Activated naive CD4-positive, alpha-beta T cell treated with anti-CD3 and anti-CD28 coated beads, Interleukin-2, amount 50 U/mL, for 72 hours (primary cell): Measurements from ENCODE around the gene VMAC. TPM values are rescaled to one million over a fixed set of nuclear protein-coding genes. Genes with fewer than 3 reads are reported as not detected.

Source experiments
- ATAC-seq, 2 donors: fragments of 150-1000 bp; cut with Tn5 transposase; 2 replicates each; pipeline ENCODE4 v1.10.0; 2021; ENCODE audit warnings: mild to moderate bottlenecking in 2 of 2, moderate library complexity in 2 of 2
- DNase-seq, 2 donors: peaks; one replicate each; pipeline ENCODE4 v3.0.0; 2021 to 2022; ENCODE audit warnings: low spot score in 2 of 2
- H3K27ac Mint-ChIP-seq, 2 donors: one replicate each; pipeline ENCODE4 v1.8.0; 2022; ENCODE audit warnings: mild to moderate bottlenecking in 2 of 2, mixed read lengths in 2 of 2
- H3K36me3 Mint-ChIP-seq, 2 donors: one replicate each; pipeline ENCODE4 v1.8.0; 2022; ENCODE audit warnings: mixed read lengths in 2 of 2
- H3K9me3 Mint-ChIP-seq, 2 donors: one replicate each; pipeline ENCODE4 v1.8.0; 2022; ENCODE audit warnings: mixed read lengths in 2 of 2
- total RNA-seq, 2 donors: library from RNA; stranded (reverse); gene quantifications; one replicate each; pipeline ENCODE4 v1.2.3, GENCODE V29; 2022

Gene VMAC
- total RNA-seq, 2 donors from 2014 or later = 3.8 to 3.9 TPM

GRCh38 chr19:5951338-5951861, 46.7 kb downstream of the VMAC start:
- no peaks in the 10 kb centered on the region for H3K9me3 Mint-ChIP-seq
- peaks cover 27 to 41% of the 10 kb centered on the region in 2 donors for H3K36me3 Mint-ChIP-seq
- no peak for DNase-seq
- H3K27ac Mint-ChIP-seq = peak overlapping the region; percentile 74 to 86
- no peak for ATAC-seq

DNA sequence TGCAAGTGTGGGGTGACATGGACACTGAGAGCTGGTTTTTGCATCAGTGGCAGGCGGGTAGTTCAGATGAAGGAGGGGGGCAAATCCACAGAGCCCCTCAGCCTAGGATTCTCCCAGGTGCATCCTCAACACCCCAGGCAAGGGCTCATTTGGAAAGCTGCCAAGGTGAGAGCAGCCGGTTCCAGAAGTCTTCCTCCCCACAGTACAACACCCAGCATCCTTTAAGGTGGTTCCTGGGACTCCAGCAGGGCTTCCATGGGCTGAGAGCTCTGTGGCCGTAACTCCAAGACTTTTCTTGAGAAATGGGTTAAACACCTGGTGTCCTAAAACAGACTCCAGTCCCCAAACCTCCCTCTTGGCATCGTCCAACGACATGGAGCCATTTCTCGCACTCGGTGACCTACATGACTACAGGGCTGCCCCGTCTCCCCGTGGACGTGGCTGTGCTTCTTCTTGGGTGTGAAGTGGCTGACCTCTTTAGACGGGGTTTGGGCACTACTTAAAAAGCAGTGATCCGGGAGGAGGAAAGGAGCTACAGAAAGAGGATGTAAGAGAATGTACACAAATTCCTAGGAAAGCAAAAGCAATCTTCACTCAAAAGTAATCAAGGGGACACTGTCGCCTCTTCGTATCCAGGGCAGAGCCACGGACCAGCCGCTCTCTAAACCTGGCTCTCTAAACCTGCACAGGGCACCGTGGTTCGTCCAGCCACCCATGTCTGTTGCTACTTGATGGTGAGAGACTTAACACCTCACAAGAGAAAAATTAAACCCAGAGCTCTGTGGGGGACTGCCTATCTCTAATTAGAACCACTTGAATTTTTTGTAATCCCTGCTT, 47.7 kb downstream of the VMAC start:
- no peak for ATAC-seq
- Mint-ChIP-seq H3K9me3 (no peaks in the 10 kb centered on the region), H3K36me3 (peaks cover 27 to 41% of the 10 kb centered on the region in 2 donors)

DNA sequence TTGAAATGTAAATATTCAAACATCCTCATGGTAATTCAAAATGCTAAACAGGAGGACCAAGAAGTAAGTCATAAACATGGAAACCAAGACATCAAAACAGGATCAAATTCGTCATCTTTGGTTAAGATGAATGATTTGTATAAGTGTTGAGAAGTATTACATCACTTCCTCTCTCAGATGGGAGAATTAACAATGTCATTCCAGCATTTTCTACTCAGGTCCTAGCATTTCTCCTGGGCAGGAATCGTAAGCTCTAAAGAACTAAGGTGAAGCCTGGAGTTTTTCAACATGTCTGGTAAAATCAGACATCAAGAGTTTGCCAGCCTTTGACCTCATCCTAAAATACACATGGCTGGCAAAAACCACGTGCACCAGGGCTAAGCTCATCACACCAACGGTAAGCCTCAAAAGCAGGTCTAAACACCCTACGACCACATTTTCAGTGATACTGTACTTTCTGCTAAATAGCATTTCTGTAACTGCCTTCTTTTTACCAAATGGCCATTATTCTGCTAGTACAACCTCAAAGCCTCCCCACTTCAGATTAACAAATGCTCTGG, 48.4 kb downstream of the VMAC start:
- peak in 1 of 2 donors; percentile 21 for ATAC-seq
- Mint-ChIP-seq H3K9me3 (no peaks in the 10 kb centered on the region), H3K27ac (peak overlapping the region; percentile 86 to 98), H3K36me3 (peaks cover 27 to 41% of the 10 kb centered on the region in 2 donors)
- DNase-seq = no peak

More for the DNA sequence above, 47.7 kb downstream of the VMAC start:
- DNase-seq = no peak
- H3K27ac Mint-ChIP-seq = peak overlapping the region; percentile 86 to 98

- ATAC-seq (peak; percentile 51 to 67), DNase-seq (peak; percentile 26 to 71)
- H3K27ac Mint-ChIP-seq = peak overlapping the region; percentile 86 to 98
- no peaks in the 10 kb centered on the region for H3K9me3 Mint-ChIP-seq
- H3K36me3 Mint-ChIP-seq = peaks cover 27 to 41% of the 10 kb centered on the region in 2 donors
These were observed 49.1 kb downstream of the VMAC start for GRCh38 chr19:5953680-5954213.

DNA sequence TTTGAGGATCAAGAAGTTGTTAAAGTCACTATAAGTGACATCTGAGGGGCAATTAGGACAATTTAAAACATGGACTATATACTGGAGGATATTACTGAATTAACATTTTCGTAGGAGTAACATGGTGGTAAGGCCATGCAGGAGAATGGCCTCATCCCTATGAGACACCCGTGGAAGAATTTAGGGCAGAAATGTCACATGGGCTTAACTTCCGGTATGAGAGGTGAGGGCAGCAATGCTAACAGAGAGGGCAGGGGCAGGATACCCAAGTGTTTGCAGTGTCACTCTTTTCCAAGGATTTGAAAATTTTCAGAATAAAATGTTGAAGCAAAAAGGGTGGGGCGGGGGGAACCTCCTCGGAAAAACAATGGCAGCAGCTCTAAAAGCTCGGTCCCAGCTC, 49.6 kb downstream of the VMAC start:
- no peaks in the 10 kb centered on the region for H3K9me3 Mint-ChIP-seq
- ATAC-seq (no peak), DNase-seq (no peak)
- peak overlapping the region; percentile 86 to 98 for H3K27ac Mint-ChIP-seq
- H3K36me3 Mint-ChIP-seq = peaks cover 27 to 41% of the 10 kb centered on the region in 2 donors

DNA sequence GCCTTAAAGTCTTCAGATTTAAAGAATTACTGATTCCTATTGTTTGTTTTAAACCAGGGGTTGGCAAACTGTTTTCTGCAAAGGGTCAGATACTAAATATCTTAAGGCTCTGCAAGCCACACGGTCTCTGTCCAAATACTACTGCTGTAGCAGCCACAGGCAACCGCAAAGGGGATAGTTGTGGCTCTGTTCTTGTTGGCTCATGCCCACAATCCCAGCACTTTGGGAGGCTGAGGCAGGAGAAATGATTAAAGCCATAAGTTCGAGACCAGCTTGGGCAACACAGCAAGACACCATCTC, 50.9 kb downstream of the VMAC start:
- ATAC-seq = no peak
- peak overlapping the region in 1 of 2 donors; percentile 78 for H3K27ac Mint-ChIP-seq

DNA sequence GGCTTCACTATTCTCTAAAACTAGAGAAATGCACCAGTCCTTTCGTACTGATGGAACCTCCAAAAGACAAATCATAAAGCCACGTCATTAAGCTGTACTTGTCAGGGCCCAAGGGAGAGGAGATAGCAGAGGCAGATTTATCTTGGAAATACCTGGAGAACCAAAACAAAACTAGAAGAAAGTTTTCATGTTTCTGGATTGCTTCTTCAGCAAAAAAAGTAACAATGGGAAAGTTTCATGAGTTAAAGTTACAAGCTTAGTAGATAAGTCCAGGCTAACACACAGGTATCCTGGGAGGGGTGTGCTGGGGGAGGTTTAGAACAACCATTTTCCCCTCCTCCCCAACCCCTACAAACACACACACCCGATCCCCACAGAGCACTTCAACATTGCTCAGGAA, 51.7 kb downstream of the VMAC start:
- Mint-ChIP-seq H3K27ac (peak overlapping the region in 1 of 2 donors; percentile 78), H3K9me3 (no peaks in the 10 kb centered on the region), H3K36me3 (peaks cover 16 to 30% of the 10 kb centered on the region in 2 donors)
- DNase-seq (no peak), ATAC-seq (no peak)

More for the DNA sequence above, 50.9 kb downstream of the VMAC start:
- no peak for DNase-seq
- H3K36me3 Mint-ChIP-seq = peaks cover 23 to 38% of the 10 kb centered on the region in 2 donors
- no peaks in the 10 kb centered on the region for H3K9me3 Mint-ChIP-seq

DNA sequence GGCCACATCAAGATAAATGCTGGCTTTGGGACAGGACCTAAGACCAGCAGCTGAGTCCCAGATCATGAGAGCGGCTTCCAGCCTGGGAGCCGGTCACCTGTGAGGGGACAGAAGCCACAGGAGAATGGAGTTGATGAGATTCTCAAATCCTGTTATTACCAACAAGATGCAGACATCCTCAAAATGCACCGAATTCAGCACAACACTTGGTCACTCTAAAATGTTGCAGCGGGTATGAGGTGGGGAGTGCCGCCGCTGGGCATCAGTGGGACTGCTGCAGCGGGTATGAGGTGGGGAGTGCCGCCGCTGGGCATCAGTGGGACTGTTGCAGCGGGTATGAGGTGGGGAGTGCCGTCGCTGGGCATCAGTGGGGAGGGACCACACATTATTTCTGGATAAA, 52.1 kb downstream of the VMAC start:
- H3K36me3 Mint-ChIP-seq = peaks cover 11 to 26% of the 10 kb centered on the region in 2 donors
- no peak overlapping the region for H3K27ac Mint-ChIP-seq
- DNase-seq = no peak
- no peaks in the 10 kb centered on the region for H3K9me3 Mint-ChIP-seq
- no peak for ATAC-seq

DNA sequence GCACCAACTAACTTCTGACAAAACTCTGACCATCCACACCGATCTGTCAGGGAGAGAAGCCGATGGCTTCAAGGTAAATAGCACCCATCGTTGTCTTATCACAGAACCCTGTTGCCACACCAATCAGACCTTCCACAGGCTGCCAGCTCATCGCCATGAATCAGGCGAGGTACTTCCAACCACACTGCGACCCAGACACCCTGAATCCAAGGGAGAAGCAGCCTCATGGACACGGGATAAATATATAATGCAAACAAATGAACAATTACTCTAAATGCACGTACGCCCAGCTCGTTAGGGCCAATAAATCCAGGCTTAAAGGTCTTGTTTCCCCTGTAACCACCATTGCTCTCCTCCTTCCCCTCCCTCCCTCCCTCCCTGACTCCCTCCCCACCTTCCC, 52.5 kb downstream of the VMAC start:
- peaks cover 9 to 23% of the 10 kb centered on the region in 2 donors for H3K36me3 Mint-ChIP-seq
- no peak for DNase-seq
- peak overlapping the region in 1 of 2 donors; percentile 30 for H3K27ac Mint-ChIP-seq
- H3K9me3 Mint-ChIP-seq = no peaks in the 10 kb centered on the region
- no peak for ATAC-seq

- Mint-ChIP-seq H3K9me3 (no peaks in the 10 kb centered on the region), H3K27ac (peak overlapping the region; percentile 78 to 85), H3K36me3 (peaks cover 0 to 19% of the 10 kb centered on the region in 2 donors)
- no peak for DNase-seq
- ATAC-seq = no peak
These were observed 53.6 kb downstream of the VMAC start for GRCh38 chr19:5958074-5958850.

DNA sequence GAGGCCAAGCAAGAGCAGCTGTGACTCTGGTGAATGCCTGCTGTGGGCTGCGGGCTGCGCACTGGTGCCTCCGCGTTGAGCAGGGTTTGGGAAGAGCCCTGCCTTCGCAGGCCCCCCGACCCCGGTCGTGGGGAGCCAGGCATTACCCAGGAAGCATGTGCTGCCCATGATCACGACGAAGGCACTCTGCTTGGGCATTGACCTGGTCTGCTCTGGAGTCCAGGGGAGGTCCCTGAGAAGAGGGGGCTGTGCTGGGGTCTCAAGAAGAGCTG, 54.1 kb downstream of the VMAC start:
- H3K36me3 Mint-ChIP-seq = peaks cover 0 to 15% of the 10 kb centered on the region in 2 donors
- H3K27ac Mint-ChIP-seq = peak overlapping the region; percentile 78 to 79
- no peaks in the 10 kb centered on the region for H3K9me3 Mint-ChIP-seq
- ATAC-seq (no peak), DNase-seq (no peak)

DNA sequence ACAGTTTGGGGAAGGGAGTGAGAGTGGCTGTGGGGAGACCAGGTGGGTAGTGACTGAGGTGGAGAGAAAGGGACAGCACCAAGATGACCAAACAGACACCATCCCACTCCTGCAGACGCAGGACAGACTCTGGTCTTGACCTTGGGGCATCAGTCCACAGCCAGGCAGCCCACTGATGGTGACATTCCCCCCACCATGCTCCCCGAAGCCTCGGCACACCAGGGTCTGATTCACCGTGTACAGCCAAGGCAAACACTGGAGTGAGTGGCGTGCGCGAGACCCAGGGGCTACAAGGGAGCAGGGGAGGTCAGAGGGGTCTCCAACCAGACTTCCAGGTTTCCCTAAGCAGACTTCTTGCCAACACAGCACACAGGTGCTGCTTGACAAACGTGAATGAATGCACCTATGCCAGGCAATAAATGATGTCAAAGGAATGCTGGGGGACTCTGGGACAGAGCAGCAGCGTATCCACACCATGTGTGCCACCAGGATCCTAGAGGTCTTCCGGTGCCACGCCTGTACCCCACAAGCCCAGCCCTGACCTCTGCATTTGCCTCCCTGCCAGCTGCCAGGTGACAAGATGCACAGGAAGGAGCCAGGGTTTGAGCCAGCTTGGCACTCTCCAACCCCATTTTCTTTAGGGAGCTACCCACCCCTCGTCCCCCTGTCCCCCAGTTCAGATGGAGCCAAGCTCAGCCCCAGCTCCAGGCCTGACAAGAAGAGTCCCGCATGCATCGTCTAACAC, 54.8 kb downstream of the VMAC start:
- no peak for ATAC-seq
- H3K27ac Mint-ChIP-seq = peak overlapping the region; percentile 78 to 79
- DNase-seq = no peak

More for the DNA sequence above, 54.8 kb downstream of the VMAC start:
- Mint-ChIP-seq H3K36me3 (peaks cover 0 to 9% of the 10 kb centered on the region in 2 donors), H3K9me3 (no peaks in the 10 kb centered on the region)

Other genes starting within 250 kb of the VMAC start
- gene MICOS13, start 224.4 kb upstream of the VMAC start, total RNA-seq = 10 to 100 TPM; 32.0 to 47.2 TPM
- 1 to 10 TPM; 3.2 to 5.2 TPM for gene HSD11B1L, start 223.8 kb upstream of the VMAC start, total RNA-seq
- gene RPL36, start 214.6 kb upstream of the VMAC start, total RNA-seq = 1,000 to 10,000 TPM; 1,044 to 1,174 TPM
- 100 to 1,000 TPM; 178 to 359 TPM for gene LONP1, start 184.7 kb upstream of the VMAC start, total RNA-seq
- not detected for gene CATSPERD, start 184.2 kb upstream of the VMAC start, total RNA-seq
- gene PRR22, start 120.1 kb upstream of the VMAC start, total RNA-seq = 1 to 10 TPM; 1.8 to 7.4 TPM
- gene DUS3L, start 113.7 kb upstream of the VMAC start, total RNA-seq = 10 to 100 TPM; 47.2 to 56.3 TPM
- 1 to 10 TPM; 1.1 to 2.1 TPM for gene NRTN, start 99.8 kb upstream of the VMAC start, total RNA-seq
- gene FUT6, start 65.2 kb upstream of the VMAC start, total RNA-seq = under 1 TPM in 1 of 2 donors, not detected in 1; 0.27 TPM
- gene FUT3, start 53.4 kb upstream of the VMAC start, total RNA-seq = under 1 TPM in 1 of 2 donors, not detected in 1; 0.32 TPM
- under 1 TPM; 0.23 to 0.36 TPM for gene FUT5, start 34.3 kb upstream of the VMAC start, total RNA-seq
- gene NDUFA11, start 1.1 kb upstream of the VMAC start, total RNA-seq = 100 to 1,000 TPM; 206 to 224 TPM
- 1 to 10 TPM; 5.1 to 6.0 TPM for gene CAPS, start 9.4 kb downstream of the VMAC start, total RNA-seq
- gene RANBP3, start 73.3 kb downstream of the VMAC start, total RNA-seq = 100 to 1,000 TPM in 1 of 2 donors, 10 to 100 TPM in 1; 89.6 to 112 TPM
- 10 to 100 TPM; 11.2 to 13.8 TPM for gene RFX2, start 205.6 kb downstream of the VMAC start, total RNA-seq
- gene ACSBG2, start 230.8 kb downstream of the VMAC start, total RNA-seq = under 1 TPM; 0.16 to 0.72 TPM